ENCODE data around the gene PYGB.
"Not testable (repeated sequence)": the region's sequence is repeated elsewhere in the genome, so short reads cannot be mapped to it uniquely, and the experiment has no call there.

PYGB gene

GRCh38 chr20:25258828-25259227 is 10.9 kb downstream of the PYGB start:
- no peak for ATAC-seq
- no peak for TF ChIP-seq GLIS3 (CRISPR knock-in tag; IDR thresholded peaks at IDR 0.05)
- no peak for TF ChIP-seq ZC3H10 (CRISPR knock-in tag; IDR thresholded peaks at IDR 0.05)
- TF ChIP-seq CSDC2 (CRISPR knock-in tag; IDR thresholded peaks at IDR 0.05): no peak
- TF ChIP-seq RARB (CRISPR knock-in tag; IDR thresholded peaks at IDR 0.05): no peak
- no peak for TF ChIP-seq ESRRG (CRISPR knock-in tag; IDR thresholded peaks at IDR 0.05)
- TF ChIP-seq, protein P1, sequence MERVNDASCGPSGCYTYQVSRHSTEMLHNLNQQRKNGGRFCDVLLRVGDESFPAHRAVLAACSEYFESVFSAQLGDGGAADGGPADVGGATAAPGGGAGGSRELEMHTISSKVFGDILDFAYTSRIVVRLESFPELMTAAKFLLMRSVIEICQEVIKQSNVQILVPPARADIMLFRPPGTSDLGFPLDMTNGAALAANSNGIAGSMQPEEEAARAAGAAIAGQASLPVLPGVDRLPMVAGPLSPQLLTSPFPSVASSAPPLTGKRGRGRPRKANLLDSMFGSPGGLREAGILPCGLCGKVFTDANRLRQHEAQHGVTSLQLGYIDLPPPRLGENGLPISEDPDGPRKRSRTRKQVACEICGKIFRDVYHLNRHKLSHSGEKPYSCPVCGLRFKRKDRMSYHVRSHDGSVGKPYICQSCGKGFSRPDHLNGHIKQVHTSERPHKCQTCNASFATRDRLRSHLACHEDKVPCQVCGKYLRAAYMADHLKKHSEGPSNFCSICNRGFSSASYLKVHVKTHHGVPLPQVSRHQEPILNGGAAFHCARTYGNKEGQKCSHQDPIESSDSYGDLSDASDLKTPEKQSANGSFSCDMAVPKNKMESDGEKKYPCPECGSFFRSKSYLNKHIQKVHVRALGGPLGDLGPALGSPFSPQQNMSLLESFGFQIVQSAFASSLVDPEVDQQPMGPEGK (CRISPR knock-in tag; IDR thresholded peaks at IDR 0.05; ENCODE audit: borderline replicate concordance): no peak
- no peak for TF ChIP-seq TOX (CRISPR knock-in tag; IDR thresholded peaks at IDR 0.05; ENCODE audit: borderline replicate concordance)
- no peak for TF ChIP-seq TSHZ2 (CRISPR knock-in tag; IDR thresholded peaks at IDR 0.05)
- TF ChIP-seq TCF4 (CRISPR knock-in tag; IDR thresholded peaks at IDR 0.05; ENCODE audit: borderline replicate concordance): no peak
- no peak for TF ChIP-seq ISL1 (CRISPR knock-in tag; IDR thresholded peaks at IDR 0.05)
- TF ChIP-seq BACH2 (CRISPR knock-in tag; IDR thresholded peaks at IDR 0.05; ENCODE audit: borderline replicate concordance): no peak
- TF ChIP-seq SNAI2 (CRISPR knock-in tag; IDR thresholded peaks at IDR 0.05): no peak
- TF ChIP-seq ZFP3 (CRISPR knock-in tag; IDR thresholded peaks at IDR 0.05): no peak
- TF ChIP-seq PPARA (CRISPR knock-in tag; IDR thresholded peaks at IDR 0.05; ENCODE audit: borderline replicate concordance): no peak
- no peak for TF ChIP-seq OSR1 (CRISPR knock-in tag; IDR thresholded peaks at IDR 0.05)
- TF ChIP-seq, protein P2, sequence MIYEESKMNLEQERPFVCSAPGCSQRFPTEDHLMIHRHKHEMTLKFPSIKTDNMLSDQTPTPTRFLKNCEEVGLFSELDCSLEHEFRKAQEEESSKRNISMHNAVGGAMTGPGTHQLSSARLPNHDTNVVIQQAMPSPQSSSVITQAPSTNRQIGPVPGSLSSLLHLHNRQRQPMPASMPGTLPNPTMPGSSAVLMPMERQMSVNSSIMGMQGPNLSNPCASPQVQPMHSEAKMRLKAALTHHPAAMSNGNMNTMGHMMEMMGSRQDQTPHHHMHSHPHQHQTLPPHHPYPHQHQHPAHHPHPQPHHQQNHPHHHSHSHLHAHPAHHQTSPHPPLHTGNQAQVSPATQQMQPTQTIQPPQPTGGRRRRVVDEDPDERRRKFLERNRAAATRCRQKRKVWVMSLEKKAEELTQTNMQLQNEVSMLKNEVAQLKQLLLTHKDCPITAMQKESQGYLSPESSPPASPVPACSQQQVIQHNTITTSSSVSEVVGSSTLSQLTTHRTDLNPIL (CRISPR knock-in tag; IDR thresholded peaks at IDR 0.05; ENCODE audit: low read depth): no peak
- TF ChIP-seq POU6F1 (CRISPR knock-in tag; IDR thresholded peaks at IDR 0.05; ENCODE audit: borderline replicate concordance, low read depth): no peak
- no peak for TF ChIP-seq ZNF8 (CRISPR knock-in tag; IDR thresholded peaks at IDR 0.05)
- TF ChIP-seq ARNTL (CRISPR knock-in tag; IDR thresholded peaks at IDR 0.05; ENCODE audit: borderline replicate concordance, low read depth): no peak

- no peak for ATAC-seq
- TF ChIP-seq GLIS3 (CRISPR knock-in tag; IDR thresholded peaks at IDR 0.05) (no peak), ZNF565 (CRISPR knock-in tag; conservative IDR thresholded peaks at IDR 0.05; ENCODE audit: low read depth) (no peak), OSR1 (CRISPR knock-in tag; IDR thresholded peaks at IDR 0.05) (no peak), BACH2 (CRISPR knock-in tag; IDR thresholded peaks at IDR 0.05; ENCODE audit: borderline replicate concordance) (no peak), CSDC2 (CRISPR knock-in tag; IDR thresholded peaks at IDR 0.05) (no peak), ZNF70 (CRISPR knock-in tag; IDR thresholded peaks at IDR 0.05) (no peak)
These were observed 11.5 kb downstream of the PYGB start for GRCh38 chr20:25259358-25259757.

GRCh38 chr20:25259788-25260254 is 11.9 kb downstream of the PYGB start:
- TF ChIP-seq TOX (CRISPR knock-in tag; IDR thresholded peaks at IDR 0.05; ENCODE audit: borderline replicate concordance) (no peak), RARB (CRISPR knock-in tag; IDR thresholded peaks at IDR 0.05) (no peak), SNAI2 (CRISPR knock-in tag; IDR thresholded peaks at IDR 0.05) (no peak), ZFP3 (CRISPR knock-in tag; IDR thresholded peaks at IDR 0.05) (no peak), ESRRG (CRISPR knock-in tag; IDR thresholded peaks at IDR 0.05) (no peak), ZNF70 (CRISPR knock-in tag; IDR thresholded peaks at IDR 0.05) (no peak), ISL1 (CRISPR knock-in tag; IDR thresholded peaks at IDR 0.05) (no peak), ARNTL (CRISPR knock-in tag; IDR thresholded peaks at IDR 0.05; ENCODE audit: borderline replicate concordance, low read depth) (no peak), ZFP30 (CRISPR knock-in tag; IDR thresholded peaks at IDR 0.05) (no peak), ZNF8 (CRISPR knock-in tag; IDR thresholded peaks at IDR 0.05) (no peak), TCF4 (CRISPR knock-in tag; IDR thresholded peaks at IDR 0.05; ENCODE audit: borderline replicate concordance) (no peak), ZNF565 (CRISPR knock-in tag; conservative IDR thresholded peaks at IDR 0.05; ENCODE audit: low read depth) (no peak)
- TF ChIP-seq, protein P2 (CRISPR knock-in tag; IDR thresholded peaks at IDR 0.05; ENCODE audit: low read depth): no peak
- no peak for ATAC-seq

- not testable (repeated sequence) for ATAC-seq
These were observed 13.0 kb downstream of the PYGB start for GRCh38 chr20:25260770-25261437.
